ENCODE data around the gene GPR155. TPM values are rescaled to one million over a fixed set of nuclear protein-coding genes. Genes with fewer than 3 reads are reported as not detected.

GPR155 gene
- total RNA-seq, 1 donor from 2014 or later, result 0.37 TPM

DNA sequence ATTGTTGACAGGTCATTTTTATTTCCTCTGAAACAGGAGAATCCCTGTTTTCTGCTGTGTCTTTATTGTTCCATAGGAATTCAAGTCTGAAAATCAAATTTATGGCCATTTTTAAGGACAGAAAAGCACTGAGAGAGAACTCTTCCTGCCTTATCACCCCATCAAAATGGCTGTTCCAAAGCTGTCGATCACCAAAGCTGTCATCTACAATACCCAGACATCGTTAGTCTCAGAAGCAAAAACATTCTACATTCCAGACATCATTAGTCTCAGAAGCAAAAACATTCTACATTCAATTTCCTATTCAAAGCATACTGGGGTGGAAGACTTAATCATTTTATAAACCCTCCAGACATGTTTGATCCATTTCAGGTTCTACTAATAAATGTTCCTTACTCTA is 46.9 kb downstream of the GPR155 start:
- H3K9me3 ChIP-seq (ENCODE audit: low read depth), result no peaks in the 10 kb centered on the region
- H3K27me3 Mint-ChIP-seq (ENCODE audit: insufficient read depth, low read depth), result no peaks in the 10 kb centered on the region

GRCh38 chr2:174439323-174439722 is 47.5 kb downstream of the GPR155 start:
- no peak overlapping the region for H3K9ac ChIP-seq
- Mint-ChIP-seq H3K36me3 (no peaks in the 10 kb centered on the region), H3K27me3 (ENCODE audit: insufficient read depth, low read depth) (no peaks in the 10 kb centered on the region), H3K27ac (no peak overlapping the region), H3K4me1 (no peaks in the 10 kb centered on the region), H3K4me3 (no peak overlapping the region), H3K9me3 (no peaks in the 10 kb centered on the region)
- no peak overlapping the region for H3K27ac ChIP-seq
- H3K36me3 ChIP-seq, result no peaks in the 10 kb centered on the region
- no peak for DNase-seq (ENCODE audit: low spot score)
- no peaks in the 10 kb centered on the region for H3K27me3 ChIP-seq
- H4K20me1 ChIP-seq (ENCODE audit: low read depth), result no peaks in the 10 kb centered on the region
- TF ChIP-seq EZH2 (IDR thresholded peaks at IDR 0.05) (no peak), CTCF (IDR thresholded peaks at IDR 0.05) (no peak), EZH2phosphoT487 (IDR thresholded peaks at IDR 0.05) (no peak)
- H3K79me2 ChIP-seq (ENCODE audit: low read depth), result no peaks in the 10 kb centered on the region
- no peak overlapping the region for H2AFZ ChIP-seq (replicated peaks)
- no peak overlapping the region for H3K4me3 ChIP-seq
- no peak overlapping the region for H3K4me2 ChIP-seq
- H3F3A ChIP-seq (ENCODE audit: low read depth), result no peaks in the 10 kb centered on the region
- H3K9me3 ChIP-seq (ENCODE audit: low read depth), result no peaks in the 10 kb centered on the region
- H3K4me1 ChIP-seq, result no peaks in the 10 kb centered on the region

More for the DNA sequence above, 46.9 kb downstream of the GPR155 start:
- no peaks in the 10 kb centered on the region for H4K20me1 ChIP-seq (ENCODE audit: low read depth)
- Mint-ChIP-seq H3K36me3 (no peaks in the 10 kb centered on the region), H3K9me3 (no peaks in the 10 kb centered on the region), H3K4me1 (peaks cover 3% of the 10 kb centered on the region), H3K4me3 (no peak overlapping the region), H3K27ac (no peak overlapping the region)
- H3K79me2 ChIP-seq (ENCODE audit: low read depth), result no peaks in the 10 kb centered on the region
- no peak overlapping the region for H3K4me3 ChIP-seq
- H2AFZ ChIP-seq (replicated peaks), result no peak overlapping the region
- no peak for TF ChIP-seq EZH2phosphoT487 (IDR thresholded peaks at IDR 0.05)
- no peak for TF ChIP-seq CTCF (IDR thresholded peaks at IDR 0.05)
- TF ChIP-seq EZH2 (IDR thresholded peaks at IDR 0.05), result no peak
- H3K9ac ChIP-seq, result no peak overlapping the region
- H3K4me2 ChIP-seq, result no peak overlapping the region
- no peak overlapping the region for H3K27ac ChIP-seq
- H3F3A ChIP-seq (ENCODE audit: low read depth), result no peaks in the 10 kb centered on the region
- DNase-seq (ENCODE audit: low spot score), result no peak
- H3K4me1 ChIP-seq, result peaks cover 6% of the 10 kb centered on the region
- H3K27me3 ChIP-seq, result no peaks in the 10 kb centered on the region
- H3K36me3 ChIP-seq, result no peaks in the 10 kb centered on the region

GRCh38 chr2:174438146-174438886 is 48.5 kb downstream of the GPR155 start:
- Histone ChIP-seq H3K27ac (no peak overlapping the region), H2AFZ (replicated peaks) (no peak overlapping the region), H3K9me3 (ENCODE audit: low read depth) (no peaks in the 10 kb centered on the region), H3K9ac (no peak overlapping the region), H3K36me3 (no peaks in the 10 kb centered on the region), H3F3A (ENCODE audit: low read depth) (no peaks in the 10 kb centered on the region), H3K79me2 (ENCODE audit: low read depth) (no peaks in the 10 kb centered on the region), H4K20me1 (ENCODE audit: low read depth) (no peaks in the 10 kb centered on the region), H3K4me2 (no peak overlapping the region), H3K4me3 (no peak overlapping the region), H3K4me1 (no peaks in the 10 kb centered on the region), H3K27me3 (no peaks in the 10 kb centered on the region)
- no peaks in the 10 kb centered on the region for H3K36me3 Mint-ChIP-seq
- TF ChIP-seq EZH2 (IDR thresholded peaks at IDR 0.05), result no peak
- TF ChIP-seq CTCF (IDR thresholded peaks at IDR 0.05), result no peak
- TF ChIP-seq EZH2phosphoT487 (IDR thresholded peaks at IDR 0.05), result no peak
- H3K27ac Mint-ChIP-seq, result no peak overlapping the region
- no peaks in the 10 kb centered on the region for H3K4me1 Mint-ChIP-seq
- H3K9me3 Mint-ChIP-seq, result no peaks in the 10 kb centered on the region
- no peaks in the 10 kb centered on the region for H3K27me3 Mint-ChIP-seq (ENCODE audit: insufficient read depth, low read depth)
- no peak overlapping the region for H3K4me3 Mint-ChIP-seq
- no peak for DNase-seq (ENCODE audit: low spot score)

Data from neural progenitor cell (in vitro differentiated cells).